Caki2 (cell line): Measurements from ENCODE around the gene G6PC3. TPM values are rescaled to one million over a fixed set of nuclear protein-coding genes. Genes with fewer than 3 reads are reported as not detected.

Experiments used
- total RNA-seq: library from RNA; depleted of rRNA; stranded (reverse); fragments of >200 nt; shearing (Covaris generic); gene quantifications from 2 replicates; pipeline ENCODE4 v1.2.3, GENCODE V29; 2014; ENCODE audit warnings: low replicate concordance; rRNA removed

G6PC3 gene
- total RNA-seq, 1 experiment from 2014 or later, result 50.6 TPM

Other genes with a start within 250 kb of the G6PC3 start
- gene MPP3, start 237.6 kb upstream of the G6PC3 start, total RNA-seq, result 10.0 and 11.6 TPM in 2 replicates
- gene CD300LG, start 223.6 kb upstream of the G6PC3 start, total RNA-seq, result not detected in 2 replicates
- gene MPP2, start 163.2 kb upstream of the G6PC3 start, total RNA-seq, result 4.8 and 8.1 TPM in 2 replicates
- not detected in 2 replicates for gene PPY, start 128.3 kb upstream of the G6PC3 start, total RNA-seq
- gene PYY, start 116.8 kb upstream of the G6PC3 start, total RNA-seq, result not detected in 2 replicates
- gene NAGS, start 66.1 kb upstream of the G6PC3 start, total RNA-seq, result 1.5 and 3.0 TPM in 2 replicates
- gene TMEM101, start 55.8 kb upstream of the G6PC3 start, total RNA-seq, result 98.2 and 101 TPM in 2 replicates
- gene LSM12, start 4.1 kb upstream of the G6PC3 start, total RNA-seq, result 77.9 and 126 TPM in 2 replicates
- 30.9 and 38.0 TPM in 2 replicates for gene HDAC5, start 52.9 kb downstream of the G6PC3 start, total RNA-seq
- gene HROB, start 71.2 kb downstream of the G6PC3 start, total RNA-seq, result 3.0 and 5.7 TPM in 2 replicates
- gene ASB16, start 100.0 kb downstream of the G6PC3 start, total RNA-seq, result not detected in 2 replicates
- 37.5 and 66.0 TPM in 2 replicates for gene TMUB2, start 116.2 kb downstream of the G6PC3 start, total RNA-seq
- gene ATXN7L3, start 129.1 kb downstream of the G6PC3 start, total RNA-seq, result 19.9 and 28.8 TPM in 2 replicates
- 64.1 and 68.7 TPM in 2 replicates for gene UBTF, start 148.9 kb downstream of the G6PC3 start, total RNA-seq
- not detected in 2 replicates for gene SLC4A1, start 197.4 kb downstream of the G6PC3 start, total RNA-seq
- gene RUNDC3A, start 237.9 kb downstream of the G6PC3 start, total RNA-seq, result 2.2 TPM in 1 of 2 replicates, not detected in the other